ENCODE measurements around the gene NCKAP5L. TPM values are rescaled to one million over a fixed set of nuclear protein-coding genes. Genes with fewer than 3 reads are reported as not detected.

The NCKAP5L gene, protein sequence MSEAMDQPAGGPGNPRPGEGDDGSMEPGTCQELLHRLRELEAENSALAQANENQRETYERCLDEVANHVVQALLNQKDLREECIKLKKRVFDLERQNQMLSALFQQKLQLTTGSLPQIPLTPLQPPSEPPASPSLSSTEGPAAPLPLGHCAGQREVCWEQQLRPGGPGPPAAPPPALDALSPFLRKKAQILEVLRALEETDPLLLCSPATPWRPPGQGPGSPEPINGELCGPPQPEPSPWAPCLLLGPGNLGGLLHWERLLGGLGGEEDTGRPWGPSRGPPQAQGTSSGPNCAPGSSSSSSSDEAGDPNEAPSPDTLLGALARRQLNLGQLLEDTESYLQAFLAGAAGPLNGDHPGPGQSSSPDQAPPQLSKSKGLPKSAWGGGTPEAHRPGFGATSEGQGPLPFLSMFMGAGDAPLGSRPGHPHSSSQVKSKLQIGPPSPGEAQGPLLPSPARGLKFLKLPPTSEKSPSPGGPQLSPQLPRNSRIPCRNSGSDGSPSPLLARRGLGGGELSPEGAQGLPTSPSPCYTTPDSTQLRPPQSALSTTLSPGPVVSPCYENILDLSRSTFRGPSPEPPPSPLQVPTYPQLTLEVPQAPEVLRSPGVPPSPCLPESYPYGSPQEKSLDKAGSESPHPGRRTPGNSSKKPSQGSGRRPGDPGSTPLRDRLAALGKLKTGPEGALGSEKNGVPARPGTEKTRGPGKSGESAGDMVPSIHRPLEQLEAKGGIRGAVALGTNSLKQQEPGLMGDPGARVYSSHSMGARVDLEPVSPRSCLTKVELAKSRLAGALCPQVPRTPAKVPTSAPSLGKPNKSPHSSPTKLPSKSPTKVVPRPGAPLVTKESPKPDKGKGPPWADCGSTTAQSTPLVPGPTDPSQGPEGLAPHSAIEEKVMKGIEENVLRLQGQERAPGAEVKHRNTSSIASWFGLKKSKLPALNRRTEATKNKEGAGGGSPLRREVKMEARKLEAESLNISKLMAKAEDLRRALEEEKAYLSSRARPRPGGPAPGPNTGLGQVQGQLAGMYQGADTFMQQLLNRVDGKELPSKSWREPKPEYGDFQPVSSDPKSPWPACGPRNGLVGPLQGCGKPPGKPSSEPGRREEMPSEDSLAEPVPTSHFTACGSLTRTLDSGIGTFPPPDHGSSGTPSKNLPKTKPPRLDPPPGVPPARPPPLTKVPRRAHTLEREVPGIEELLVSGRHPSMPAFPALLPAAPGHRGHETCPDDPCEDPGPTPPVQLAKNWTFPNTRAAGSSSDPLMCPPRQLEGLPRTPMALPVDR (N-terminal part only)
- 3.0 and 3.5 TPM in 2 replicates for polyA plus RNA-seq (2011; rRNA removed)
- 3.6 and 5.7 TPM in 2 replicates for polyA plus RNA-seq (2012; cell fraction: cytosol; rRNA removed)
- 13.6 and 16.0 TPM in 2 replicates for polyA plus RNA-seq (2012; cell fraction: nucleus; rRNA removed)
- 6.9 to 9.3 TPM (median 8.5 TPM) in 3 replicates for polyA plus RNA-seq (2017; fragmentation: RNase III; extraction: RNeasy Plus Mini Kit Qiagen cat#74134 plus additional on column Dnase treatment)
- 9.0 and 9.6 TPM in 2 replicates for polyA minus RNA-seq (2011; rRNA and poly(A)+ RNA removed)

GRCh38 chr12:49828133-49829091 lies at the start of gene NCKAP5L:
Gene NCKAP5L (minus strand): TSS chr12:49828413. CDS start chr12:49804044, 24,369 bp downstream.
- Histone ChIP-seq H3K27ac (peak within 1 kb of the TSS; percentile 92), H3K4me3 (peak within 1 kb of the TSS; percentile 97), H3K4me2 (peak within 1 kb of the TSS; percentile 99), H3K9me3 (no peaks in the 10 kb centered on the region), H3K4me1 (peaks cover 25% of the 10 kb centered on the region)
- POLR2A ChIA-PET, result interaction anchor here (0.6 to 2.0 kb wide), 13 partner anchors 10 to 1822 kb away, joined by 3 to 19 read pairs (median 4); partner anchors contain the start of genes BCDIN3D, COX14, RACGAP1 and TMBIM6
- ATAC-seq, result peak; percentile 92 to 96
- peak; percentile 28 for FAIRE-seq
- TF ChIP-seq RAD21 (conservative IDR thresholded peaks at IDR 0.05 in 1 of 2, IDR thresholded peaks at IDR 0.05 in 1 of 2) (no peak), USF2 (IDR thresholded peaks at IDR 0.05) (no peak), JUN (IDR thresholded peaks at IDR 0.05) (peak; percentile 45 to 48; a peak in 2 of 5 replicates), PHF8 (IDR thresholded peaks at IDR 0.05; ENCODE audit: borderline replicate concordance, low read depth) (peak; percentile 38; the same call in 1 of the 2 replicates), MYC (IDR thresholded peaks at IDR 0.05; ENCODE audit: borderline replicate concordance, low read length) (peak; percentile 18; the same call in 1 of the 2 replicates), BHLHE40 (IDR thresholded peaks at IDR 0.05; ENCODE audit: low read depth, low read length) (0 out of 2 replicates have a peak, but pooled peaks have one; percentile 9), POLR2A (IDR thresholded peaks at IDR 0.05; ENCODE audit: low read length) (peak; percentile 42), CEBPB (IDR thresholded peaks at IDR 0.05) (no peak), CHD2 (IDR thresholded peaks at IDR 0.05; ENCODE audit: low read length, partially characterized antibody) (no peak)
- TF ChIP-seq, protein P1, sequence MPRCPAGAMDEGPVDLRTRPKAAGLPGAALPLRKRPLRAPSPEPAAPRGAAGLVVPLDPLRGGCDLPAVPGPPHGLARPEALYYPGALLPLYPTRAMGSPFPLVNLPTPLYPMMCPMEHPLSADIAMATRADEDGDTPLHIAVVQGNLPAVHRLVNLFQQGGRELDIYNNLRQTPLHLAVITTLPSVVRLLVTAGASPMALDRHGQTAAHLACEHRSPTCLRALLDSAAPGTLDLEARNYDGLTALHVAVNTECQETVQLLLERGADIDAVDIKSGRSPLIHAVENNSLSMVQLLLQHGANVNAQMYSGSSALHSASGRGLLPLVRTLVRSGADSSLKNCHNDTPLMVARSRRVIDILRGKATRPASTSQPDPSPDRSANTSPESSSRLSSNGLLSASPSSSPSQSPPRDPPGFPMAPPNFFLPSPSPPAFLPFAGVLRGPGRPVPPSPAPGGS (IDR thresholded peaks at IDR 0.05), result peak; percentile 79; the same call in 2 of the 3 replicates
- TF ChIP-seq, protein P2, sequence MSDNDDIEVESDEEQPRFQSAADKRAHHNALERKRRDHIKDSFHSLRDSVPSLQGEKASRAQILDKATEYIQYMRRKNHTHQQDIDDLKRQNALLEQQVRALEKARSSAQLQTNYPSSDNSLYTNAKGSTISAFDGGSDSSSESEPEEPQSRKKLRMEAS (IDR thresholded peaks at IDR 0.05), result peak; percentile 93
- CTCF ChIA-PET, result interaction anchor here (0.6 to 7.6 kb wide), 5 partner anchors 11 to 1251 kb away, joined by 3 to 54 read pairs (median 5); partner anchors contain the start of gene TMBIM6
- peak; percentile 95 to 97 for DNase-seq (ENCODE audit: low read depth in 1 of 2, low spot score in 1 of 2)
- 2% methylated on average over 50 of the region's 61 CpGs for WGBS (ENCODE audit: missing lambda C conversion rate)

DNA sequence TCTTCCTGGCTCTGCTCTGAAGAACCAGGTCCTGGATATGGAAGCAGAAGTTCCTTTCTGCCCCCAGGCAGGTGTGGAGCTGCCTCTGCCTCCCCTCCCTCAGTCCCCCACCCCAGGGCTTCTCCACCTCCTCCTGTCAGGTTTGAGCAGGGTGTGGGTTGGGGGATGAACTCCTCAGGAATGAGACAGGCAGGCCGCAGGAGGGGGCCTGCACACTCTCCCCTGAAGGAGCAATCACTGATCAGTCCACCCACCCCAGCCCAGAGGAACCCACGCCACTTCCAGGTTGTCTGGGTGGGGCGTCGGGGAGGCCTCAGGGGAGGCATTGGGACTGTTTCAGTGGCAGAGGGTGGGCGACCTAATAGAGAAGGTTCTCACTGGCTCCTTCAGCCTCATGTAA lies 48.9 kb upstream of the NCKAP5L start:
- ATAC-seq (no peak), DNase-seq (ENCODE audit: low read depth in 1 of 2, low spot score in 1 of 2) (no peak), FAIRE-seq (no peak)
- 43% methylated on average over 5 of the region's 5 CpGs for WGBS (ENCODE audit: missing lambda C conversion rate)
- no peak overlapping the region for H3K4me2 ChIP-seq
- TF ChIP-seq HOXB5 (CRISPR knock-in tag; IDR thresholded peaks at IDR 0.05), result no peak
- no peak for TF ChIP-seq FOXS1 (CRISPR knock-in tag; IDR thresholded peaks at IDR 0.05)
- TF ChIP-seq CHD4 (IDR thresholded peaks at IDR 0.05; ENCODE audit: borderline replicate concordance), result no peak
- peaks cover 7% of the 10 kb centered on the region; the same call in 1 of the 3 replicates for H3K9me3 ChIP-seq
- H3K4me3 ChIP-seq, result no peak overlapping the region
- POLR2A ChIA-PET, result no interaction called here
- no peaks in the 10 kb centered on the region for H3K4me1 ChIP-seq
- no peak overlapping the region for H3K27ac ChIP-seq
- CTCF ChIA-PET, result interaction anchor here (0.6 to 1.3 kb wide), 3 partner anchors 10 to 39 kb away, joined by 3 to 4 read pairs (median 3); no protein-coding TSS in a partner anchor

Data from A549 (cell line).